Right lobe of liver (tissue), 6 donors: ENCODE measurements around the gene MGME1. TPM values are rescaled to one million over a fixed set of nuclear protein-coding genes. Genes with fewer than 3 reads are reported as not detected.

Experiments used
- ATAC-seq, 4 donors: fragments of 200-7000 bp; cut with Tn5 transposase; one replicate each; pipeline ENCODE4 v1.9.1; 2020; ENCODE audit warnings: mild to moderate bottlenecking in 4 of 4, moderate library complexity in 4 of 4
- DNase-seq, 3 donors: peaks; one replicate each; pipeline ENCODE4 v3.0.0-alpha.2; 2020
- H3K27ac ChIP-seq, 3 donors: fragments of 200-600 bp; one replicate each; pipeline ENCODE4 v1.8.0; 2022
- H3K27me3 ChIP-seq, 2 donors: fragments of 200-600 bp; one replicate each; pipeline ENCODE4 v1.8.0; 2022
- H3K36me3 ChIP-seq, 4 donors: fragments of 200-600 bp; sonication (generic) in 1 of 4; one replicate each; pipeline versions ENCODE4 v1.5.1 to v1.8.0; 2017 to 2022; ENCODE audit warnings: control low read depth in 1 of 4
- H3K4me1 ChIP-seq, 4 donors: fragments of 200-600 bp; sonication (generic) in 1 of 4; one replicate each; pipeline versions ENCODE4 v1.5.1 to v1.8.0; 2017 to 2022; ENCODE audit warnings: control low read depth in 1 of 4
- H3K4me3 ChIP-seq, 3 donors: fragments of 200-600 bp; one replicate each; pipeline ENCODE4 v1.8.0; 2022
- H3K9me3 ChIP-seq, 4 donors: fragments of 200-600 bp; sonication (generic) in 1 of 4; one replicate each; pipeline versions ENCODE4 v1.5.1 to v1.8.0; 2017 to 2022; ENCODE audit warnings: control low read depth in 1 of 4
- POLR2A ChIP-seq: fragments of 450-650 bp; IDR thresholded peaks from one replicate; pipeline ENCODE4 v1.6.1; 2017; ENCODE audit warnings: antibody characterized with exemption, mild to moderate bottlenecking
- WGBS: methylation state at CpG from one replicate; pipeline ENCODE4 v1.1.6; 2018; ENCODE audit warnings: low coverage, low lambda C conversion rate; ENCODE audit not compliant: insufficient coverage; ENCODE audit errors: missing lambda C conversion rate; 5-methylcytosine and 5-hydroxymethylcytosine counted together
- intact Hi-C, 2 donors: fragments of 100-400 bp; cut with DNase I; formaldehyde crosslinking; loops; one replicate each; pipeline versions ENCODE4 v1.11.2 to v1.14.1; 2022
- total RNA-seq, 6 experiments: library from RNA; depleted of rRNA in 2 of 6; stranded (reverse); fragments of >200 nt in 2 of 6; fragmentation: NEBNext Ultra II Directional in 3 of 6; extraction: Animal tissue kit (Norgen Biotek cat#: 25700) in 3 of 6; gene quantifications; one replicate each; pipeline versions ENCODE4 v1.1.0 to v1.2.4, GENCODE V29; 2016 to 2023
- TF ChIP-seq, protein P1 (sequence below), 4 donors: fragments of 200-600 bp in 3 of 4; fragments of 450-650 bp in 1 of 4; IDR thresholded peaks; one replicate each; pipeline versions ENCODE4 v1.5.1 to v1.8.0; 2016 to 2022; ENCODE audit warnings: antibody characterized with exemption in 4 of 4, mild to moderate bottlenecking in 2 of 4
- donor health status: DM: no; HTN: yes; CAD: no.
- donor health status: DM: no; HTN: no; CAD: no.
- donor health status: DM: no; HTN: no; CAD: no.
- donor health status: DM: no; HTN: yes; CAD: no.
- donor health status: DM: no; HTN: yes; CAD: no.

Gene MGME1
- total RNA-seq, 6 experiments from 2014 or later: 6.0 to 8.4 (median 7.5) TPM

DNA sequence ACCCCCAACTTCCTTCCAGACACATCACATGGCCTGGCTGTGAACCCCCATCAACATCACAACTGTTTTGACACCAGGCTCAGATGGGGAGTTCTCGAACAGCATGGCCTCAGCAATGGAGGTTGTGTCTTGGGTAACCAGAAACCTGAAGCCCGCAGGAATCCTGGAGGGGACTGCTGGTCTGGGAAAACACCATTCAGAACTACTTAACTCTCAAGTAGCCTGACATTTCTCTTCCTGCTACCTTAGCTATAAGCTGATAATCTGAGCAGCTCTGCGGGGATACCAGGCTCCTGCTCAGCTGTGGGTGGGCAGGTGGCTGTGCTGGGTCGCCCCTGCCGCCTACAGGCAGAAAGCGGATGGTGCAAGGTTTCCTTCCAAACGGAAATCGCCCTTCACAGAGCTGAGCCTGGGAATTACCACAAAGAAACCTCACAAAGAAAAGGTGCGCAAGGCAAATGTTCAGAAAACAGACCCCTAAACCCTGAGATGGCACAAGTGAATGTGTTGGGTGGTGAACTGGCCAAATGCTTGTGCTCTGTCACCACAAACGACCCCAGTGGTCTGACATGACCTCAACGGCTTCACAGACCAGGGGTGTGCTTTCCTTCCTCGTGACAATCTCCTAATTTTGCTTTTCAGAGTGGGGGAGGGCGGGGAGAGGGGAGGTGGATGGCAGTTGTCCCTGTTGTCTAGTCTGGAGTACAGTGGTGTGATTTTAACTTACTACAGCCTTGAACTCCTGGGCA is 29.8 kb upstream of the MGME1 start:
- H3K4me1 ChIP-seq: no peaks in the 10 kb centered on the region
- H3K36me3 ChIP-seq: peaks cover 0 to 23% (median 15%) of the 10 kb centered on the region in 4 donors
- intact Hi-C loops: no loop called here
- WGBS: 8% methylated on average over 10 of the region's 13 CpGs
- no peaks in the 10 kb centered on the region for H3K27me3 ChIP-seq
- H3K27ac ChIP-seq: no peak overlapping the region
- peak in 2 of 3 donors; percentile 65 to 76 for DNase-seq
- TF ChIP-seq, protein P1, sequence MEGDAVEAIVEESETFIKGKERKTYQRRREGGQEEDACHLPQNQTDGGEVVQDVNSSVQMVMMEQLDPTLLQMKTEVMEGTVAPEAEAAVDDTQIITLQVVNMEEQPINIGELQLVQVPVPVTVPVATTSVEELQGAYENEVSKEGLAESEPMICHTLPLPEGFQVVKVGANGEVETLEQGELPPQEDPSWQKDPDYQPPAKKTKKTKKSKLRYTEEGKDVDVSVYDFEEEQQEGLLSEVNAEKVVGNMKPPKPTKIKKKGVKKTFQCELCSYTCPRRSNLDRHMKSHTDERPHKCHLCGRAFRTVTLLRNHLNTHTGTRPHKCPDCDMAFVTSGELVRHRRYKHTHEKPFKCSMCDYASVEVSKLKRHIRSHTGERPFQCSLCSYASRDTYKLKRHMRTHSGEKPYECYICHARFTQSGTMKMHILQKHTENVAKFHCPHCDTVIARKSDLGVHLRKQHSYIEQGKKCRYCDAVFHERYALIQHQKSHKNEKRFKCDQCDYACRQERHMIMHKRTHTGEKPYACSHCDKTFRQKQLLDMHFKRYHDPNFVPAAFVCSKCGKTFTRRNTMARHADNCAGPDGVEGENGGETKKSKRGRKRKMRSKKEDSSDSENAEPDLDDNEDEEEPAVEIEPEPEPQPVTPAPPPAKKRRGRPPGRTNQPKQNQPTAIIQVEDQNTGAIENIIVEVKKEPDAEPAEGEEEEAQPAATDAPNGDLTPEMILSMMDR (IDR thresholded peaks at IDR 0.05): peak; percentile 82 to 86 (median 83)
- TF ChIP-seq POLR2A: no peak
- no peaks in the 10 kb centered on the region for H3K9me3 ChIP-seq
- ATAC-seq: peak; percentile 92 to 94 (median 92)
- no peak overlapping the region for H3K4me3 ChIP-seq

DNA sequence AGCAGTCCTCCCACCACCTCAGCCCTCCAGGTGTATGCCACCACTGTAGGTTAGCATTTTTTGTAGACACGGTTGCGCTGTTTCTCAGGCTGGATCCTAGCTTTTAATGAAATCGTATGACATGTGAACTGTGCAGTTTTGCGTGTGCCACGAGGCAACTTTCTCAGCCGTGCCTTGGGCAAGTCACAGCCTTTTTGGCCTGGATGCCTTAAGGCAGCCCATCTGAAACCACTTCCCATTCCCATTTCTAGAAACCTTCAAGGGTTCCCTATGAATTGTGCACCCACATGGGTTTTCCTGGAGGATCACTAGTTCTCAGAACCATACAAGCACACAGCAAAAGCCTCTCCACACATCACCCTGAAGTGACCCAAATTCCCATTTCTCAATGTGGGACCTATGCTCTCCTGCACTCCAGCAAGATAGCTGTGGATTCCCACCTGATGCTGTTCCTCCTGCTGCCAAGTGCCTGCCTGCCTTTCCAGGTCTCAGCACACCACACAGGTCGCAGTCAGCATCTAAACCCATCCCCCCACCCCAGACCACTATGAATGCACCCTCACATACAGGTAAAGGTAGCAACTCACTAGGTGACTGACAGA is 29.1 kb upstream of the MGME1 start:
- ATAC-seq (peak in 3 of 4 donors; percentile 3 to 23 (median 4)), DNase-seq (no peak)
- TF ChIP-seq POLR2A: no peak
- TF ChIP-seq, protein P1 (IDR thresholded peaks at IDR 0.05): no peak
- intact Hi-C loops: no loop called here
- Histone ChIP-seq H3K27me3 (no peaks in the 10 kb centered on the region), H3K4me3 (no peak overlapping the region), H3K36me3 (peaks cover 0 to 28% (median 16%) of the 10 kb centered on the region in 4 donors), H3K9me3 (no peaks in the 10 kb centered on the region), H3K27ac (no peak overlapping the region), H3K4me1 (no peaks in the 10 kb centered on the region)
- 40% methylated on average over 6 of the region's 7 CpGs for WGBS

DNA sequence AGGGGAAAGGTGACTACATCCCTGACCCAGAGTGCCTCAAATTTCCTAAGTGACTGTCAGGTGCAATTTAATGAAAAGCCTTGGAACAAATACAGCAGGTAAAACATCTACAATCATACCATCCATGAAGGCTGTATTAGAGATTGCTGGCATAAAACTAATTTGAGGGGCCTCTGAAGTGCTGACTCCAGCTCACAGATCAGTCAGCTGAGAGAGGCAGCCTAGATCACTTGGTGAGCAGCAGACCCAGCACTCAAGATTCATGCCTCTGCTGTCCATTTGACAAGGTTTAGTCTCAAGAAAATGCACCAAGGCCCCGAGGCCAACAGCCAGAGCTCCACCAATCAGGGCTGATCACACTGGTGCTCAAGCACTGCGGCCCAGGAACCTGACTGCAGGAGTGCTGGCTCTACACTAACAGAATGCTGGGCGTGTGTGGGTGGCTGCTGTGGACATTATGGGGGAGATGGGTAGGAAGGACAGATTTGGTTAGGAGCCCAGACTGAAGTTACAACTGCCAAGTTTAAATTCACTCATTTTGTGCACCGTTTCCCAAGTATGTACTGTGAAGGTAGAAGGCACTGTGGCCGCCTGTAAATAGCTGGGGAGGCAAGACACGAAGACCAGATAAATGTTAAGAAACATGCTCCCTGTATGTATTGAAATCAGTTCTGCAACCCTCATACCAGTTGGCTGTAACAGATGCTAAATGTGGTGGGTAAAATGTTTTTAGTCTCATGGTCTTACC is 28.4 kb upstream of the MGME1 start:
- no peak for DNase-seq
- Histone ChIP-seq H3K9me3 (no peaks in the 10 kb centered on the region), H3K4me3 (no peak overlapping the region), H3K4me1 (no peaks in the 10 kb centered on the region), H3K36me3 (peaks cover 0 to 35% (median 16%) of the 10 kb centered on the region in 4 donors), H3K27ac (no peak overlapping the region), H3K27me3 (no peaks in the 10 kb centered on the region)
- intact Hi-C loops: no loop called here
- WGBS: 36% methylated on average over 6 of the region's 6 CpGs
- TF ChIP-seq, protein P1 (IDR thresholded peaks at IDR 0.05): no peak
- TF ChIP-seq POLR2A: no peak
- peak in 2 of 4 donors; percentile 13 to 40 for ATAC-seq

DNA sequence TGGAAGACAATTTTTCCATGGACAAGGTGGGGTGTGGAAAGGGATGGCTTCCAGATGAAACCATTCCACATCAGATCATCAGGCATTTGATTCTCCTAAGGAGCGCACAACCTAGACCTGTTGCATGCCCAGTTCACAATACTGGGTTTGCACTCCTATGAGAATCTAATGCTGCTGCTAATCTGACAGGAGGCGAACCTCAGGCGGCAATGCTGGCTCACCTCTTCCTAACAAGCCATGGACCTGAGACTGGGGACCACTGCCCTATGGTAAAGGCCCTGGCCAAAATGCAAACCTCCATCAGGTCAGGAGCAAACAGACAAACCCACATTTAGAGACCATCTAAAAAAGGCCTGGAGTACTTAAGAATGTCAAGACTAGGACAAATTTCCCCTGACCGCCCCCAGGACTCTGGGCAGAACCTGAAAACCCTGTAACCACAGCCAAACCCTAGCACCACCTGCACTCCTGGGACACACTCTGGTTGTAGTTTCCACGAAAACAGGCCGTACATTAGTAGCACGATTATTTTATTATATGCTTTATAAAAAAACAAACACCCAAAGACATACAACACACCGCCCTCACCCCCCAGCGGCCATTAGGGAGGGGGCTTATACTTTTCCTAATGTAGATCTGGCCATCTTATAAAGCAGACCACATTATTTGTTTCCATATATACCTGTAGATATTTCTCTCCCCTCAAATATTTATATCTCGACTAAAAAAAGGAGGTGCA is 27.6 kb upstream of the MGME1 start:
- WGBS: 84% methylated on average over 6 of the region's 10 CpGs
- TF ChIP-seq, protein P1 (IDR thresholded peaks at IDR 0.05): no peak
- Histone ChIP-seq H3K9me3 (no peaks in the 10 kb centered on the region), H3K4me1 (no peaks in the 10 kb centered on the region), H3K4me3 (no peak overlapping the region), H3K27me3 (no peaks in the 10 kb centered on the region), H3K36me3 (peaks cover 0 to 44% (median 22%) of the 10 kb centered on the region in 4 donors), H3K27ac (no peak overlapping the region)
- ATAC-seq (no peak), DNase-seq (no peak)
- intact Hi-C loops: no loop called here
